Measurements from ENCODE around the gene ACKR2.

Gene ACKR2

GRCh38 chr3:42853739-42854302, 44.6 kb downstream of the ACKR2 start:
- Histone ChIP-seq H3K4me3 (no peak overlapping the region), H3K9me3 (no peaks in the 10 kb centered on the region), H3K36me3 (peaks cover 0 to 4% (median 0%) of the 10 kb centered on the region in 3 donors), H3K4me1 (peaks cover 0 to 34% (median 23%) of the 10 kb centered on the region in 4 donors), H3K27ac (no peak overlapping the region), H3K27me3 (no peaks in the 10 kb centered on the region)
- no peak for DNase-seq
- no peak for TF ChIP-seq CTCF (IDR thresholded peaks at IDR 0.05)
- intact Hi-C loops (cut with DNase I; ENCODE audit: low total_unique reads) = no loop called here

GRCh38 chr3:42855219-42855546, 45.9 kb downstream of the ACKR2 start:
- peaks cover 0 to 4% (median 0%) of the 10 kb centered on the region in 3 donors for H3K36me3 ChIP-seq
- H3K4me3 ChIP-seq = no peak overlapping the region
- H3K4me1 ChIP-seq = peaks cover 0 to 34% (median 23%) of the 10 kb centered on the region in 4 donors
- no peaks in the 10 kb centered on the region for H3K27me3 ChIP-seq
- no peak for DNase-seq
- no peak for TF ChIP-seq CTCF (IDR thresholded peaks at IDR 0.05)
- no peaks in the 10 kb centered on the region for H3K9me3 ChIP-seq
- intact Hi-C loops (cut with DNase I; ENCODE audit: low total_unique reads) = no loop called here
- H3K27ac ChIP-seq = no peak overlapping the region

- H3K27me3 ChIP-seq = no peaks in the 10 kb centered on the region
- intact Hi-C loops (cut with DNase I; ENCODE audit: low total_unique reads) = no loop called here
- H3K36me3 ChIP-seq = peaks cover 0 to 4% (median 0%) of the 10 kb centered on the region in 3 donors
- H3K4me1 ChIP-seq = peaks cover 0 to 28% (median 23%) of the 10 kb centered on the region in 4 donors
- no peak overlapping the region for H3K27ac ChIP-seq
- H3K4me3 ChIP-seq = no peak overlapping the region
- no peaks in the 10 kb centered on the region for H3K9me3 ChIP-seq
- no peak for DNase-seq
- TF ChIP-seq CTCF (IDR thresholded peaks at IDR 0.05) = no peak
Measured at GRCh38 chr3:42855547-42856380, 46.5 kb downstream of the ACKR2 start.

GRCh38 chr3:42856544-42856943, 47.3 kb downstream of the ACKR2 start:
- peaks cover 0 to 4% (median 0%) of the 10 kb centered on the region in 3 donors for H3K36me3 ChIP-seq
- H3K4me1 ChIP-seq = peaks cover 0 to 20% (median 16%) of the 10 kb centered on the region in 4 donors
- DNase-seq = no peak
- no peak overlapping the region for H3K27ac ChIP-seq
- H3K4me3 ChIP-seq = no peak overlapping the region
- H3K27me3 ChIP-seq = no peaks in the 10 kb centered on the region
- intact Hi-C loops (cut with DNase I; ENCODE audit: low total_unique reads) = no loop called here
- no peaks in the 10 kb centered on the region for H3K9me3 ChIP-seq
- no peak for TF ChIP-seq CTCF (IDR thresholded peaks at IDR 0.05)

GRCh38 chr3:42864321-42864950, 55.2 kb downstream of the ACKR2 start:
- intact Hi-C loops (cut with DNase I; ENCODE audit: low total_unique reads) = no loop called here

More at GRCh38 chr3:42864321-42864950, 55.2 kb downstream of the ACKR2 start:
- no peak for TF ChIP-seq CTCF (IDR thresholded peaks at IDR 0.05)
- DNase-seq = no peak
- Histone ChIP-seq H3K9me3 (no peaks in the 10 kb centered on the region), H3K4me3 (no peak overlapping the region), H3K36me3 (no peaks in the 10 kb centered on the region), H3K27me3 (no peaks in the 10 kb centered on the region), H3K27ac (no peak overlapping the region), H3K4me1 (no peaks in the 10 kb centered on the region)

All from tibial artery (tissue), 4 donors.